H9 (cell line): ENCODE data around the gene HEG1. TPM values are rescaled to one million over a fixed set of nuclear protein-coding genes. Genes with fewer than 3 reads are reported as not detected.
A peak's percentile ranks its signal among the peaks of the same experiment; 100 is the strongest.

Experiments used
- DNase-seq: peaks from one replicate; pipeline ENCODE4 v3.0.0-alpha.2; 2017
- H2AFZ ChIP-seq: one replicate; pipeline ENCODE4 v1.6.1; 2013; ENCODE audit warnings: mild to moderate bottlenecking, low read length, control low read depth, moderate library complexity
- H2AK5ac ChIP-seq: 2 replicates; pipeline ENCODE4 v1.6.1; 2013; ENCODE audit warnings: low read length, control low read depth, mixed read lengths; ENCODE audit not compliant: insufficient read length
- H2BK120ac ChIP-seq: one replicate; pipeline ENCODE4 v1.6.1; 2013; ENCODE audit warnings: low read depth, mild to moderate bottlenecking, low read length, control low read depth, inconsistent platforms; ENCODE audit not compliant: poor library complexity, severe bottlenecking
- H2BK12ac ChIP-seq: 2 replicates; pipeline ENCODE4 v1.6.1; 2013; ENCODE audit warnings: low read length, control low read depth, mixed read lengths, low read depth; ENCODE audit not compliant: insufficient read length
- H2BK15ac ChIP-seq: 2 replicates; pipeline ENCODE4 v1.6.1; 2013; ENCODE audit warnings: low read depth, low read length, control low read depth
- H2BK20ac ChIP-seq: one replicate; pipeline ENCODE4 v1.6.1; 2013; ENCODE audit warnings: low read depth, mild to moderate bottlenecking, low read length, control low read depth, inconsistent platforms; ENCODE audit not compliant: poor library complexity, severe bottlenecking
- H2BK5ac ChIP-seq: 2 replicates; pipeline ENCODE4 v1.6.1; 2013; ENCODE audit warnings: low read length, control low read depth, mixed read lengths; ENCODE audit not compliant: insufficient read length
- H3K14ac ChIP-seq: 2 replicates; pipeline ENCODE4 v1.6.1; 2013; ENCODE audit warnings: low read length, control low read depth; ENCODE audit not compliant: insufficient read depth
- H3K18ac ChIP-seq: 2 replicates; pipeline ENCODE4 v1.6.1; 2013; ENCODE audit warnings: low read depth, mild to moderate bottlenecking, mixed read lengths, low read length, control low read depth; ENCODE audit not compliant: insufficient read length
- H3K23ac ChIP-seq: 2 replicates; pipeline ENCODE4 v1.6.1; 2013; ENCODE audit warnings: low read length, control low read depth, mixed read lengths, low read depth; ENCODE audit not compliant: insufficient read length
- H3K23me2 ChIP-seq: 2 replicates; pipeline ENCODE4 v1.6.1; 2013; ENCODE audit warnings: low read depth, mild to moderate bottlenecking, mixed read lengths, low read length, control low read depth; ENCODE audit not compliant: insufficient read length, poor library complexity, severe bottlenecking
- H3K27ac ChIP-seq: 2 replicates; pipeline ENCODE4 v1.5.1; 2013; ENCODE audit warnings: low read length, control low read depth, mixed read lengths, low read depth; ENCODE audit not compliant: insufficient read length
- H3K27me3 ChIP-seq: 2 replicates; pipeline ENCODE4 v1.6.1; 2013; ENCODE audit warnings: low read length, control low read depth, inconsistent platforms; ENCODE audit not compliant: insufficient read depth
- H3K4ac ChIP-seq: 2 replicates; pipeline ENCODE4 v1.6.1; 2013; ENCODE audit warnings: low read depth, mild to moderate bottlenecking, control low read depth, inconsistent platforms, low read length, moderate library complexity
- H3K4me1 ChIP-seq: 2 replicates; pipeline ENCODE4 v1.6.1; 2013; ENCODE audit warnings: low read length, control low read depth, inconsistent platforms; ENCODE audit not compliant: insufficient read depth
- H3K4me2 ChIP-seq: 2 replicates; pipeline ENCODE4 v1.6.1; 2013; ENCODE audit warnings: low read length, control low read depth, mixed read lengths; ENCODE audit not compliant: insufficient read length, insufficient read depth
- H3K56ac ChIP-seq: 2 replicates; pipeline ENCODE4 v1.6.1; 2013; ENCODE audit warnings: low read depth, mild to moderate bottlenecking, mixed read lengths, low read length, control low read depth; ENCODE audit not compliant: insufficient read length
- H3K79me1 ChIP-seq: 2 replicates; pipeline ENCODE4 v1.6.1; 2013; ENCODE audit warnings: low read depth, mild to moderate bottlenecking, moderate library complexity, low read length, control low read depth, inconsistent platforms; ENCODE audit not compliant: insufficient read depth, poor library complexity, severe bottlenecking
- H3K79me2 ChIP-seq: 2 replicates; pipeline ENCODE4 v1.6.1; 2013; ENCODE audit warnings: low read length, control low read depth, inconsistent platforms; ENCODE audit not compliant: insufficient read depth
- H3K9ac ChIP-seq: 2 replicates; pipeline ENCODE4 v1.6.1; 2013; ENCODE audit warnings: low read length, control low read depth, mixed read lengths; ENCODE audit not compliant: insufficient read length; ENCODE audit errors: extremely low read depth
- H3K9me3 ChIP-seq: one replicate; pipeline ENCODE4 v1.6.1; 2013; ENCODE audit warnings: low read depth, low read length, inconsistent platforms; ENCODE audit not compliant: control insufficient read depth
- H3T11ph ChIP-seq: one replicate; pipeline ENCODE4 v1.6.1; 2013; ENCODE audit warnings: mild to moderate bottlenecking, low read length, control low read depth, inconsistent platforms
- H4K20me1 ChIP-seq: one replicate; pipeline ENCODE4 v1.6.1; 2013; ENCODE audit not compliant: control insufficient read depth, insufficient read length, insufficient read depth
- H4K5ac ChIP-seq: 2 replicates; pipeline ENCODE4 v1.6.1; 2013; ENCODE audit warnings: low read depth, mild to moderate bottlenecking, mixed read lengths, low read length, control low read depth; ENCODE audit not compliant: insufficient read length
- H4K8ac ChIP-seq: replicated peaks from 2 replicates; pipeline ENCODE4 v1.6.1; 2013; ENCODE audit warnings: low read length, control low read depth, mixed read lengths, low read depth; ENCODE audit not compliant: insufficient read length
- H4K91ac ChIP-seq: 2 replicates; pipeline ENCODE4 v1.6.1; 2013; ENCODE audit warnings: low read depth, mild to moderate bottlenecking, moderate library complexity, mixed read lengths, low read length, control low read depth; ENCODE audit not compliant: insufficient read length
- H3K27ac Mint-ChIP-seq, 3 experiments: 2 replicates in 2 of 3; 3 replicates in 1 of 3; pipeline ENCODE4 v1.8.0; 2020 to 2021; ENCODE audit warnings: mixed read lengths in 3 of 3, mild to moderate bottlenecking in 1 of 3, moderate library complexity in 1 of 3
- H3K27me3 Mint-ChIP-seq: 2 replicates; pipeline ENCODE4 v1.8.0; 2021; ENCODE audit warnings: low read depth, mild to moderate bottlenecking, moderate library complexity, mixed read lengths
- H3K36me3 Mint-ChIP-seq, 3 experiments: 2 replicates in 2 of 3; 3 replicates in 1 of 3; pipeline ENCODE4 v1.8.0; 2020 to 2021; ENCODE audit warnings: low read depth in 3 of 3, mixed read lengths in 3 of 3; ENCODE audit not compliant: insufficient read depth in 1 of 3
- H3K4me1 Mint-ChIP-seq, 2 experiments: 2 replicates each; pipeline ENCODE4 v1.8.0; 2020; ENCODE audit warnings: mixed read lengths in 2 of 2
- H3K4me3 Mint-ChIP-seq, 2 experiments: 2 replicates in 1 of 2; 3 replicates in 1 of 2; pipeline ENCODE4 v1.8.0; 2020 to 2021; ENCODE audit warnings: mild to moderate bottlenecking in 2 of 2, mixed read lengths in 2 of 2, moderate library complexity in 1 of 2
- H3K9me3 Mint-ChIP-seq, 2 experiments: 2 replicates in 1 of 2; 3 replicates in 1 of 2; pipeline ENCODE4 v1.8.0; 2020; ENCODE audit warnings: mild to moderate bottlenecking in 2 of 2, mixed read lengths in 2 of 2, moderate library complexity in 1 of 2
- WGBS: extraction: QIAGEN DNeasy Blood & Tissue Kit; methylation state at CpG from one replicate; pipeline ENCODE4 v1.1.7; 2013; ENCODE audit warnings: missing lambda C conversion rate, low lambda C conversion rate, mixed read lengths; ENCODE audit not compliant: insufficient read length; ENCODE audit errors: extremely low coverage; 5-methylcytosine and 5-hydroxymethylcytosine counted together
- total RNA-seq: library from RNA; stranded (reverse); gene quantifications from 2 replicates; pipeline ENCODE4 v1.2.1, GENCODE V29; 2021
- TF ChIP-seq, protein P1 (sequence below): fragments of 200-600 bp; sonication (generic); conservative IDR thresholded peaks from 3 replicates; pipeline ENCODE4 v1.8.0; 2021; ENCODE audit warnings: antibody characterized with exemption, mild to moderate bottlenecking

Gene HEG1
- total RNA-seq, 1 experiment from 2014 or later = 10.3 TPM

- no CpG with 5 or more reads among the region's 7 CpGs for WGBS
- Mint-ChIP-seq H3K36me3 (peaks cover 8 to 15% (median 8%) of the 10 kb centered on the region in 3 experiments; a peak in 6 of 7 replicates), H3K27me3 (no peaks in the 10 kb centered on the region; the same call in 1 of the 2 replicates), H3K4me1 (peaks cover 6 to 17% of the 10 kb centered on the region in 2 experiments), H3K4me3 (no peak overlapping the region), H3K27ac (no peak overlapping the region; a peak in 1 of 7 replicates), H3K9me3 (no peaks in the 10 kb centered on the region)
- Histone ChIP-seq H3K23me2 (no peaks in the 10 kb centered on the region), H3K79me2 (no peaks in the 10 kb centered on the region), H3K9me3 (no peaks in the 10 kb centered on the region), H3K4me2 (no peak overlapping the region), H3K23ac (no peak overlapping the region), H3K9ac (no peak overlapping the region), H3K79me1 (no peaks in the 10 kb centered on the region), H4K20me1 (no peaks in the 10 kb centered on the region), H3K56ac (no peak overlapping the region), H3T11ph (no peak overlapping the region), H2BK15ac (no peak overlapping the region), H2BK5ac (no peak overlapping the region), H3K27me3 (no peaks in the 10 kb centered on the region), H2BK20ac (no peak overlapping the region), H2BK12ac (no peak overlapping the region), H3K4me1 (no peaks in the 10 kb centered on the region; the same call in 1 of the 2 replicates), H2AK5ac (no peak overlapping the region), H4K5ac (no peak overlapping the region), H3K4ac (no peak overlapping the region), H4K91ac (no peak overlapping the region), H3K14ac (no peak overlapping the region), H3K27ac (no peak overlapping the region), H2BK120ac (no peak overlapping the region), H2AFZ (no peak overlapping the region), H4K8ac (no peak overlapping the region), H3K18ac (no peak overlapping the region)
- TF ChIP-seq, protein P1, sequence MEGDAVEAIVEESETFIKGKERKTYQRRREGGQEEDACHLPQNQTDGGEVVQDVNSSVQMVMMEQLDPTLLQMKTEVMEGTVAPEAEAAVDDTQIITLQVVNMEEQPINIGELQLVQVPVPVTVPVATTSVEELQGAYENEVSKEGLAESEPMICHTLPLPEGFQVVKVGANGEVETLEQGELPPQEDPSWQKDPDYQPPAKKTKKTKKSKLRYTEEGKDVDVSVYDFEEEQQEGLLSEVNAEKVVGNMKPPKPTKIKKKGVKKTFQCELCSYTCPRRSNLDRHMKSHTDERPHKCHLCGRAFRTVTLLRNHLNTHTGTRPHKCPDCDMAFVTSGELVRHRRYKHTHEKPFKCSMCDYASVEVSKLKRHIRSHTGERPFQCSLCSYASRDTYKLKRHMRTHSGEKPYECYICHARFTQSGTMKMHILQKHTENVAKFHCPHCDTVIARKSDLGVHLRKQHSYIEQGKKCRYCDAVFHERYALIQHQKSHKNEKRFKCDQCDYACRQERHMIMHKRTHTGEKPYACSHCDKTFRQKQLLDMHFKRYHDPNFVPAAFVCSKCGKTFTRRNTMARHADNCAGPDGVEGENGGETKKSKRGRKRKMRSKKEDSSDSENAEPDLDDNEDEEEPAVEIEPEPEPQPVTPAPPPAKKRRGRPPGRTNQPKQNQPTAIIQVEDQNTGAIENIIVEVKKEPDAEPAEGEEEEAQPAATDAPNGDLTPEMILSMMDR = peak; percentile 72
- DNase-seq = no peak
Measured at GRCh38 chr3:124986192-124987143, 69.3 kb downstream of the HEG1 start.
